ENCODE measurements around the gene SEC23IP.
"Not testable (repeated sequence)": the region's sequence is repeated elsewhere in the genome, so short reads cannot be mapped to it uniquely, and the experiment has no call there.

DNA sequence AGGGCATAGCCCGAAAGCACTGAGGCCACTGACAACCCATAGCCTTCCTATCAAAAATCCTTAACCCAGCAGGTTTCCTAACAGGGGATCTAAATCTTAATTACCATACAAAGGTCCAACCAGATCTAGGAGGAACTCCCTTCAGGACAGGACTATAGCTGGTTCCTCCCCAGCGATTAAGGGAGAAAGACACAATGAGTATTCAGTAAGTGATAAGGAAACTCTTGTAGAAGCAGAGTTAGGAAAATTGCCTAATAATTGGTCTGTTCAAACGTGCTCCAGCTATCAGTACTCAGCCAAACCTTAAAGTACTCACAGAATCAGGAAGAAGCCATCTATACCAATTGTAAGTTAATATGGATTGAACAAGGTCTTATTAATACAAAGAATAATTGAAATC, 3.3 kb upstream of the SEC23IP start:
- TF ChIP-seq ZNF148 (tag by site-specific recombination; IDR thresholded peaks at IDR 0.05; ENCODE audit: borderline replicate concordance); CTCF (tag by site-specific recombination; IDR thresholded peaks at IDR 0.05); KLF8 (tag by site-specific recombination; IDR thresholded peaks at IDR 0.05); GFI1B (tag by site-specific recombination; IDR thresholded peaks at IDR 0.05); ZNF707 (tag by site-specific recombination; IDR thresholded peaks at IDR 0.05); GLI4 (tag by site-specific recombination; IDR thresholded peaks at IDR 0.05); ZNF423 (tag by site-specific recombination; IDR thresholded peaks at IDR 0.05); GLIS2 (tag by site-specific recombination; IDR thresholded peaks at IDR 0.05); ZNF274 (IDR thresholded peaks at IDR 0.05; ENCODE audit: low read length); ZNF274 (tag by site-specific recombination; IDR thresholded peaks at IDR 0.05; ENCODE audit: borderline replicate concordance); ZNF670 (tag by site-specific recombination; IDR thresholded peaks at IDR 0.05; ENCODE audit: low read depth); ZEB2 (tag by site-specific recombination; IDR thresholded peaks at IDR 0.05): not testable (repeated sequence)
- TF ChIP-seq, protein P1, sequence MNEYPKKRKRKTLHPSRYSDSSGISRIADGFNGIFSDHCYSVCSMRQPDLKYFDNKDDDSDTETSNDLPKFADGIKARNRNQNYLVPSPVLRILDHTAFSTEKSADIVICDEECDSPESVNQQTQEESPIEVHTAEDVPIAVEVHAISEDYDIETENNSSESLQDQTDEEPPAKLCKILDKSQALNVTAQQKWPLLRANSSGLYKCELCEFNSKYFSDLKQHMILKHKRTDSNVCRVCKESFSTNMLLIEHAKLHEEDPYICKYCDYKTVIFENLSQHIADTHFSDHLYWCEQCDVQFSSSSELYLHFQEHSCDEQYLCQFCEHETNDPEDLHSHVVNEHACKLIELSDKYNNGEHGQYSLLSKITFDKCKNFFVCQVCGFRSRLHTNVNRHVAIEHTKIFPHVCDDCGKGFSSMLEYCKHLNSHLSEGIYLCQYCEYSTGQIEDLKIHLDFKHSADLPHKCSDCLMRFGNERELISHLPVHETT (tag by site-specific recombination; IDR thresholded peaks at IDR 0.05): not testable (repeated sequence)
- TF ChIP-seq, protein P2, sequence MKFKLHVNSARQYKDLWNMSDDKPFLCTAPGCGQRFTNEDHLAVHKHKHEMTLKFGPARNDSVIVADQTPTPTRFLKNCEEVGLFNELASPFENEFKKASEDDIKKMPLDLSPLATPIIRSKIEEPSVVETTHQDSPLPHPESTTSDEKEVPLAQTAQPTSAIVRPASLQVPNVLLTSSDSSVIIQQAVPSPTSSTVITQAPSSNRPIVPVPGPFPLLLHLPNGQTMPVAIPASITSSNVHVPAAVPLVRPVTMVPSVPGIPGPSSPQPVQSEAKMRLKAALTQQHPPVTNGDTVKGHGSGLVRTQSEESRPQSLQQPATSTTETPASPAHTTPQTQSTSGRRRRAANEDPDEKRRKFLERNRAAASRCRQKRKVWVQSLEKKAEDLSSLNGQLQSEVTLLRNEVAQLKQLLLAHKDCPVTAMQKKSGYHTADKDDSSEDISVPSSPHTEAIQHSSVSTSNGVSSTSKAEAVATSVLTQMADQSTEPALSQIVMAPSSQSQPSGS (tag by site-specific recombination; IDR thresholded peaks at IDR 0.05; ENCODE audit: low read depth): not testable (repeated sequence)
- TF ChIP-seq, protein P3, sequence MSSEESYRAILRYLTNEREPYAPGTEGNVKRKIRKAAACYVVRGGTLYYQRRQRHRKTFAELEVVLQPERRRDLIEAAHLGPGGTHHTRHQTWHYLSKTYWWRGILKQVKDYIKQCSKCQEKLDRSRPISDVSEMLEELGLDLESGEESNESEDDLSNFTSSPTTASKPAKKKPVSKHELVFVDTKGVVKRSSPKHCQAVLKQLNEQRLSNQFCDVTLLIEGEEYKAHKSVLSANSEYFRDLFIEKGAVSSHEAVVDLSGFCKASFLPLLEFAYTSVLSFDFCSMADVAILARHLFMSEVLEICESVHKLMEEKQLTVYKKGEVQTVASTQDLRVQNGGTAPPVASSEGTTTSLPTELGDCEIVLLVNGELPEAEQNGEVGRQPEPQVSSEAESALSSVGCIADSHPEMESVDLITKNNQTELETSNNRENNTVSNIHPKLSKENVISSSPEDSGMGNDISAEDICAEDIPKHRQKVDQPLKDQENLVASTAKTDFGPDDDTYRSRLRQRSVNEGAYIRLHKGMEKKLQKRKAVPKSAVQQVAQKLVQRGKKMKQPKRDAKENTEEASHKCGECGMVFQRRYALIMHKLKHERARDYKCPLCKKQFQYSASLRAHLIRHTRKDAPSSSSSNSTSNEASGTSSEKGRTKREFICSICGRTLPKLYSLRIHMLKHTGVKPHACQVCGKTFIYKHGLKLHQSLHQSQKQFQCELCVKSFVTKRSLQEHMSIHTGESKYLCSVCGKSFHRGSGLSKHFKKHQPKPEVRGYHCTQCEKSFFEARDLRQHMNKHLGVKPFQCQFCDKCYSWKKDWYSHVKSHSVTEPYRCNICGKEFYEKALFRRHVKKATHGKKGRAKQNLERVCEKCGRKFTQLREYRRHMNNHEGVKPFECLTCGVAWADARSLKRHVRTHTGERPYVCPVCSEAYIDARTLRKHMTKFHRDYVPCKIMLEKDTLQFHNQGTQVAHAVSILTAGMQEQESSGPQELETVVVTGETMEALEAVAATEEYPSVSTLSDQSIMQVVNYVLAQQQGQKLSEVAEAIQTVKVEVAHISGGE (tag by site-specific recombination; conservative IDR thresholded peaks at IDR 0.05; ENCODE audit: low read depth): not testable (repeated sequence)
